ENCODE measurements around the gene SLC26A6. TPM values are rescaled to one million over a fixed set of nuclear protein-coding genes. Genes with fewer than 3 reads are reported as not detected.

Gene SLC26A6
- total and polyA plus RNA-seq, 10 of the 15 experiments (the other 5 are each of a cell fraction or from before 2014, with no cell fraction given): 2.1 to 24.9 (median 13.3) TPM

- TF ChIP-seq, protein P1, sequence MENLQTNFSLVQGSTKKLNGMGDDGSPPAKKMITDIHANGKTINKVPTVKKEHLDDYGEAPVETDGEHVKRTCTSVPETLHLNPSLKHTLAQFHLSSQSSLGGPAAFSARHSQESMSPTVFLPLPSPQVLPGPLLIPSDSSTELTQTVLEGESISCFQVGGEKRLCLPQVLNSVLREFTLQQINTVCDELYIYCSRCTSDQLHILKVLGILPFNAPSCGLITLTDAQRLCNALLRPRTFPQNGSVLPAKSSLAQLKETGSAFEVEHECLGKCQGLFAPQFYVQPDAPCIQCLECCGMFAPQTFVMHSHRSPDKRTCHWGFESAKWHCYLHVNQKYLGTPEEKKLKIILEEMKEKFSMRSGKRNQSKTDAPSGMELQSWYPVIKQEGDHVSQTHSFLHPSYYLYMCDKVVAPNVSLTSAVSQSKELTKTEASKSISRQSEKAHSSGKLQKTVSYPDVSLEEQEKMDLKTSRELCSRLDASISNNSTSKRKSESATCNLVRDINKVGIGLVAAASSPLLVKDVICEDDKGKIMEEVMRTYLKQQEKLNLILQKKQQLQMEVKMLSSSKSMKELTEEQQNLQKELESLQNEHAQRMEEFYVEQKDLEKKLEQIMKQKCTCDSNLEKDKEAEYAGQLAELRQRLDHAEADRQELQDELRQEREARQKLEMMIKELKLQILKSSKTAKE (IDR thresholded peaks at IDR 0.05; ENCODE audit: low read depth, poor library complexity, severe bottlenecking): no peak
- TF ChIP-seq TAF1 (IDR thresholded peaks at IDR 0.05; ENCODE audit: borderline replicate concordance, low read depth, low read length): no peak
- TF ChIP-seq ZBED1 (IDR thresholded peaks at IDR 0.05; ENCODE audit: borderline replicate concordance): no peak
- TF ChIP-seq GABPA (IDR thresholded peaks at IDR 0.05; ENCODE audit: low read depth): no peak
- TF ChIP-seq RUNX3 (IDR thresholded peaks at IDR 0.05; ENCODE audit: low read length): no peak
- TF ChIP-seq TARDBP (IDR thresholded peaks at IDR 0.05; ENCODE audit: borderline replicate concordance): no peak
- no peak for TF ChIP-seq RFX5 (IDR thresholded peaks at IDR 0.05; ENCODE audit: low read depth, low read length)
- no peak for TF ChIP-seq SUZ12 (IDR thresholded peaks at IDR 0.05; ENCODE audit: unreplicated experiment)
- TF ChIP-seq STAT3 (IDR thresholded peaks at IDR 0.05; ENCODE audit: low read depth, low read length): no peak
- TF ChIP-seq GATAD2B (conservative IDR thresholded peaks at IDR 0.05; ENCODE audit: low read depth): no peak
- TF ChIP-seq, protein P2, sequence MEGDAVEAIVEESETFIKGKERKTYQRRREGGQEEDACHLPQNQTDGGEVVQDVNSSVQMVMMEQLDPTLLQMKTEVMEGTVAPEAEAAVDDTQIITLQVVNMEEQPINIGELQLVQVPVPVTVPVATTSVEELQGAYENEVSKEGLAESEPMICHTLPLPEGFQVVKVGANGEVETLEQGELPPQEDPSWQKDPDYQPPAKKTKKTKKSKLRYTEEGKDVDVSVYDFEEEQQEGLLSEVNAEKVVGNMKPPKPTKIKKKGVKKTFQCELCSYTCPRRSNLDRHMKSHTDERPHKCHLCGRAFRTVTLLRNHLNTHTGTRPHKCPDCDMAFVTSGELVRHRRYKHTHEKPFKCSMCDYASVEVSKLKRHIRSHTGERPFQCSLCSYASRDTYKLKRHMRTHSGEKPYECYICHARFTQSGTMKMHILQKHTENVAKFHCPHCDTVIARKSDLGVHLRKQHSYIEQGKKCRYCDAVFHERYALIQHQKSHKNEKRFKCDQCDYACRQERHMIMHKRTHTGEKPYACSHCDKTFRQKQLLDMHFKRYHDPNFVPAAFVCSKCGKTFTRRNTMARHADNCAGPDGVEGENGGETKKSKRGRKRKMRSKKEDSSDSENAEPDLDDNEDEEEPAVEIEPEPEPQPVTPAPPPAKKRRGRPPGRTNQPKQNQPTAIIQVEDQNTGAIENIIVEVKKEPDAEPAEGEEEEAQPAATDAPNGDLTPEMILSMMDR (IDR thresholded peaks at IDR 0.05 in 2 of 3, conservative IDR thresholded peaks at IDR 0.05 in 1 of 3; ENCODE audit: control insufficient read depth in 2 of 3, extremely low read depth in 1 of 3, insufficient read depth in 1 of 3, low read depth in 3 of 3, low read length in 3 of 3): no peak
- no peak for TF ChIP-seq NBN (IDR thresholded peaks at IDR 0.05)
- no peak for TF ChIP-seq FOS (IDR thresholded peaks at IDR 0.05; ENCODE audit: borderline replicate concordance, extremely low read depth, insufficient read length)
- no peak for TF ChIP-seq SMC3 (IDR thresholded peaks at IDR 0.05; ENCODE audit: borderline replicate concordance, low read length)
Observed at GRCh38 chr3:48593337-48593736, 41.9 kb downstream of the SLC26A6 start (continued).
